H1 (cell line): Measurements from ENCODE around the gene SCN1B. TPM values are rescaled to one million over a fixed set of nuclear protein-coding genes. Genes with fewer than 3 reads are reported as not detected.

Source experiments
- CHD7 ChIP-seq: fragments of 300-600 bp; sonication (generic); IDR thresholded peaks from 2 replicates; pipeline ENCODE4 v1.7.1; 2012; ENCODE audit warnings: low read length, moderate library complexity, mild to moderate bottlenecking, inconsistent platforms; ENCODE audit not compliant: insufficient replicate concordance
- RNF2 ChIP-seq: fragments of 200-900, 300-1000 bp; sonication (generic); IDR thresholded peaks from 2 replicates; pipeline ENCODE4 v1.7.1; 2016; ENCODE audit warnings: borderline replicate concordance, low read depth, mild to moderate bottlenecking, antibody characterized with exemption, low read length; ENCODE audit not compliant: poor library complexity, severe bottlenecking; ENCODE audit errors: missing control alignments
- SP4 ChIP-seq: IDR thresholded peaks from 2 replicates; pipeline ENCODE4 v1.6.1; 2012; ENCODE audit warnings: low read length, inconsistent platforms
- polyA plus RNA-seq, 7 experiments: library from polyadenylated mRNA; depleted of rRNA in 3 of 7; stranded (reverse) in 5 of 7; unstranded in 2 of 7; fragments of >200 nt in 5 of 7; fragments of 200-250 nt in 2 of 7; gene quantifications; 1 replicate in 5 of 7; 2 replicates in 1 of 7; 4 replicates in 1 of 7; pipeline versions ENCODE4 v1.2.1 to v1.2.3, GENCODE V29; 2011 to 2013; ENCODE audit warnings: missing spikeins in 2 of 7, mixed read lengths in 2 of 7
- total RNA-seq: library from RNA; stranded (reverse); fragmentation: NEBNext Ultra II Directional; extraction: Animal tissue kit (Norgen Biotek cat#: 25700); gene quantifications from 2 replicates; pipeline ENCODE4 v1.2.1, GENCODE V29; 2021

SCN1B gene
- total and polyA plus RNA-seq, 2 of the 8 experiments (the other 6 are each of a cell fraction or from before 2014, with no cell fraction given), result 3.1 to 3.5 TPM

GRCh38 chr19:35080613-35081170 is 50.4 kb downstream of the SCN1B start (continued):
- no peak for TF ChIP-seq RNF2
- TF ChIP-seq SP4, result no peak
- no peak for TF ChIP-seq CHD7
